HG02759 (cell line): ENCODE measurements around the gene MADCAM1.

Experiments used
- ATAC-seq: cut with Tn5 transposase; IDR thresholded peaks from one replicate; pipeline ENCODE4 v1.9.1; 2021; ENCODE audit warnings: mild to moderate bottlenecking, moderate library complexity; ENCODE audit not compliant: unreplicated experiment

MADCAM1 gene

DNA sequence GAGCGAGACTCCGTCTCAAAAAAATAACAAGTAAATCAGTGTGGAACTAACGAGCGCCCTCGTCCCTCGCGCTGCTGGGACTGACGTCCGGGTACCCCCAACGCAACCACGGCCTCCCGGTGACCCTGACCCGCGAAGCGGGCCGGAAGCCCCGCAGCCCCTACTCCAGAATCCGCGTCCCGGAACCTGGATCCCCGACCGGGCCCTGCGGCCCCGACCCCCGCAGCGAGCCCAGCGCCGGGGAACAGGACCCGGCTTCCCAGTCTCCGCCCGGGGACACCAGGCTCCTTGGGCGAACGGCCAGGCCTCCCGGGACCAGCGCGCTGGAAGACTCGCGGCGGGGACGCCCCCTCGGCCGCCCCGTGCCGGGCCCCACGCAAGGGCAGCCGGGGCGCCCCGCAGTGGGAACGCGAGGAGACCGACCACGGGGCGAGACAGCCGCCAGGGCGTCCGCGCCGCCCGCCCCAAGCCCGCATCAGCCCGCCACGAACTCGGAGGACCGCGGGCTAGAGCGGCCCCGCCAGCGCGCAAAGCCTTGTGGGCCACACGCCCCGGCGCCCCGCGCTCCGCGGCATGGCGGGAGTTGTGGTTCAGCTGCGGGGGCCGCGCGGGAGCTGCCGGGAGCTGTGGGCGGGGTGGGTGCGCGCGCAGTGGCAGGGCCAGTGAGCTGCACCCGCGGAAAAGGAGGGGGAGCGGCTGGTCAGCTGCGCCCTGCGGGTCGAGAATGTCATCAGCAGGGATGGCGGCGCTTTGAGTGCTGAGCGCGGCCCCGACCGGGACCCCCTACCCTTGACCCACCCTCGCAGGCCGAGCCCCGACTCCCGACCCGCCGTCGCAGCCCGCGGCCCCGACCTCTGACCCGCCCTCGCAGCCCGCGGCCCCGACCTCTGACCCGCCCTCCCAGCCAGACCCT, 7.5 kb upstream of the MADCAM1 start:
- ATAC-seq: peak; percentile 83

GRCh38 chr19:489418-490196, 6.7 kb upstream of the MADCAM1 start:
- no peak for ATAC-seq

DNA sequence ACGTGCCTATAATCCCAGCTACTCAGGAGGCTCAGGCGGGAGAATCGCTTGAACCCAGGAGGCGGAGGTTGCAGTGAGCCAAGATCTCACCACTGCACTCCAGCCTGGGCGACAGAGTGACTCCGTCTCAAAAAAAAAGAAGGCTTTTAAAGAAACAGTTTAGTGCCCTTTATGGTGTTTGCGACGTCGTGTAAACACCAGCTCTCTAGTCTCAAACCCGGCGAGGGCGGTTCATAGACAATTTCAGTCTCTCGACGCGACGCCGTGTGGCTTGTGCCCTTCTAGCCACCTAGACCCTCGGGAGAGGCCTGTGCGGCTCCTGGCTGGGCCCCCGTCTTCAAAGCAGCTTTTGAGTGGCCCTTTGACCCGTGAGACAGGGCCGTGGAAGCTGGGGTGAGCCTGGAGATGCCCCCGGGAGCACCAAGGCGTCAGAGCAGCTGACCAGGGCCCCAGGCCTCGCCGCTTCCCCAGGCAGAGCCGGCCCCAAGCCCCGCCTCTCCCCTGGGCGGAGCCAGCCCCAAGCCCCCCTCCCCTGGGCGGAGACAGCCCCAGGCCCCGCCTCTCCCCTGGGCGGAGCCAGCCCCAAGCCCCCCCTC, 5.0 kb upstream of the MADCAM1 start:
- ATAC-seq: no peak

- no peak for ATAC-seq
Measured at GRCh38 chr19:492091-492531, 4.2 kb upstream of the MADCAM1 start.

DNA sequence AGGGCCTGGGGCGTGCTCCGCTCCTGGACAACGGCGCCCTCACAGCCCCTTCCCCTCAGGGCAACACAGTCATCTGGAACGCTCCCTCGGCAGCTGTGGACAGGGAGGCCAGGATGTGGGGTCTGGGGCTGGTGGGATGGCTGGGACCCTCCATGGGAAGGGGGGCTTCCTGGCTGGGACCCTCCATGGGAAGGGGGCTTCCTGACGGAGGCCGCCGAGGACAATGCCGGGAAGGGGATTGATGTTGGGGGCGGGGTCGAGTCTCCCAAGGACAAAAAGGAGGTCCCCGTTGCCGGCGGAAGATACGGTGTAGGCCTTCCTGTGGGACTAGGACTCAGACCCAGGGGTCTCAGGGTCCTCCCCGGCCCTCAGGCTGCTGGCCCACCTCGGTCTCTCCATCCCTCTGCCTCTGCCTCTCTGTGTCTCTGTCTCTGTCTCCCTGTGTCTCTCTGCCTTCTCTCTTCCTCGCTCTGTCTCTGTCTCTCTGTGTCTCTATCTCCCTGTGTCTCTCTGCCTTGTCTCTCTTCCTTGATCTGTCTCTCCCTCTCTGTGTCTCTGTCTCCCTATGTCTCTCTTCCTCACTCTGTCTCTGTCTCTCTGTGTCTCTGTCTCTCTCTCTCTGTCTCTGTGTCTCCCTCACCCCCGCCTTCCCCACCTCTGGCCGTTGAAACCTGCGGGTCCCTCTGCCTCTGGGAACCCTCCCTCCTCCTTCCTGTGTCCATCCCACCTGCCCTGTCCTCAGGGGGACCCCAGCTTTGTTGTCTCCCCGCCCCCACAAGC, 2.7 kb upstream of the MADCAM1 start:
- ATAC-seq: no peak

GRCh38 chr19:494171-495080, 1.9 kb upstream of the MADCAM1 start:
- no peak for ATAC-seq

GRCh38 chr19:495081-495401, 1.2 kb upstream of the MADCAM1 start:
- no peak for ATAC-seq

DNA sequence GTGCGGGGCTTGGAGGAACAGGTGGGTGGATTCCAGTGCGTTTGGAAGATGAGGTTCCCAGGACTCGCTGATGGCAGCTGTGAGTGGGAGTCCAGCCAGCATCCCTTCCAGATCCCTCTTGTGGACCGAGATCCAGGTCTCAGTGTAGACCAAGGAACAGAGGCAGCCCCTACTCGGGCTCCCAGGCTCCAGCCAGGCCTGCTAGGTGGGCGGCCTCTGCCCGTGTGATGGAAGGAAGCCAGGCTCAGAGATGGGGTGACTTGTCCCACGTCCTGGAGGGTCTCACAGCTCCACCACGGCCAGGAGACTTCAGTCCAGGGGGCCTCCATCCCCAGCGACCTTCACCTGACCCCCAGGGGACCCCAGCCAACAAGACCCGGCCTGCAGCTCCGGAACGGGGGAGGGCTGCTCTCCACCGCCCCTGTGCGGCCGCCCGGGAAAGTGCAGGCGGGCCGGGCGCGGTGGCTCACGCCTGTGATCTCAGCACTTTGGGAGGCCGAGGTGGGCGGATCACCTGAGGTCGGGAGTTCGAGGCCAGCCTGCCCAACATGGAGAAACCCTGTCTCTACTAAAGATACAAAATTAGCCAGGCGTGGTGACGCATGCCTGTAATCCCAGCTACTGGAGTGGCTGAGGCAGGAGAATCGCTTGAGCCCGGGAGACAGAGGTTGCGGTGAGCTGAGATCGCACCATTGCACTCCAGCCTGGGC, 729 bp upstream of the MADCAM1 start:
- no peak for ATAC-seq

- ATAC-seq: no peak
Measured at GRCh38 chr19:496986-497385, 700 bp downstream of the MADCAM1 start.

DNA sequence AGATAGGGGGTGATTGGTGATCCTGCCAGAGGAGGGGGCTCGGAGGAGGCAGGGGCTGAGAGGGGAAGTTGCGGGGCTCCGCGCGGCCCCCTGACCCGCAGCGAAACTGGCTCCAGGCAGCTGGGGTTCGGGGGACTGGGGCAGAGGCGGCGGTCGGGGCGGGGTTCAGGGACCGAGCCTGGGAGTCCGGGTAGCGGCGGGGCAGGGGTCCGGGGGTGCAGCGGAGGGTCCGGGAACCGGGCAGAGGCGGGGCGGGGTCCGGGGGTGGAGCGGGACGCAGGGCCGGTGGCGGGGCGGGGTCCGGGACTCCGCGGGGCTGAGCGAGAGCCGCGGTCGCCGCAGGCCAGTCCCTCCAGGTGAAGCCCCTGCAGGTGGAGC, 1.2 kb downstream of the MADCAM1 start:
- ATAC-seq: no peak

- ATAC-seq: no peak
Measured at GRCh38 chr19:497869-498510, 1.7 kb downstream of the MADCAM1 start.

DNA sequence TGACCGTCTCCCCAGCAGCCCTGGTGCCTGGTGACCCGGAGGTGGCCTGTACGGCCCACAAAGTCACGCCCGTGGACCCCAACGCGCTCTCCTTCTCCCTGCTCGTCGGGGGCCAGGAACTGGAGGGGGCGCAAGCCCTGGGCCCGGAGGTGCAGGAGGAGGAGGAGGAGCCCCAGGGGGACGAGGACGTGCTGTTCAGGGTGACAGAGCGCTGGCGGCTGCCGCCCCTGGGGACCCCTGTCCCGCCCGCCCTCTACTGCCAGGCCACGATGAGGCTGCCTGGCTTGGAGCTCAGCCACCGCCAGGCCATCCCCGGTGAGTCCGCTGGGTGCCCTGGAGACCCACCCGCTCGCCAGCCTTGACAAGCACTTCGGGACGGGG, 2.2 kb downstream of the MADCAM1 start:
- no peak for ATAC-seq

GRCh38 chr19:498977-499623, 2.8 kb downstream of the MADCAM1 start:
- ATAC-seq: no peak

DNA sequence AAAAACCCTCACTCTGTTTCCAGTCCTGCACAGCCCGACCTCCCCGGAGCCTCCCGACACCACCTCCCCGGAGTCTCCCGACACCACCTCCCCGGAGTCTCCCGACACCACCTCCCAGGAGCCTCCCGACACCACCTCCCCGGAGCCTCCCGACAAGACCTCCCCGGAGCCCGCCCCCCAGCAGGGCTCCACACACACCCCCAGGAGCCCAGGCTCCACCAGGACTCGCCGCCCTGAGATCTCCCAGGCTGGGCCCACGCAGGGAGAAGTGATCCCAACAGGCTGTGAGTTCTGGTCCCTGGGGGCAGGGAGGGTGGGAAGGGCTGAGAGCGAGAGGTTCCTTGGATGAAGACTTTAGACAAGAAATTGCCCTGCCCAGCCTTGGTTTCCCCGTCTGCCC, 5.4 kb downstream of the MADCAM1 start:
- ATAC-seq: no peak

DNA sequence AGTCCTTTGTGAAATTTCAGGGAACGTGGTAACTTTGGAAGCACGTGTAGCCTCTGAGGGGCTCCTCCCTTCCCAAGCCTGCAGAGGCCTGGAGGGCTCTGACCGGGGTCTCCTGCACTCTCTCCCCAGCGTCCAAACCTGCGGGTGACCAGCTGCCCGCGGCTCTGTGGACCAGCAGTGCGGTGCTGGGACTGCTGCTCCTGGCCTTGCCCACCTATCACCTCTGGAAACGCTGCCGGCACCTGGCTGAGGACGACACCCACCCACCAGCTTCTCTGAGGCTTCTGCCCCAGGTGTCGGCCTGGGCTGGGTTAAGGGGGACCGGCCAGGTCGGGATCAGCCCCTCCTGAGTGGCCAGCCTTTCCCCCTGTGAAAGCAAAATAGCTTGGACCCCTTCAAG, 8.3 kb downstream of the MADCAM1 start:
- ATAC-seq: no peak

GRCh38 chr19:506404-507285, 10.4 kb downstream of the MADCAM1 start:
- ATAC-seq: peak; percentile 72
